HepG2 (cell line): ENCODE results near the gene RNU4-1. TPM values are rescaled to one million over a fixed set of nuclear protein-coding genes. Genes with fewer than 3 reads are reported as not detected.
A peak's percentile ranks its signal among the peaks of the same experiment; 100 is the strongest.

Experiments
- ATAC-seq: fragments of 200-7000 bp; cut with Tn5 transposase; 3 replicates; pipeline ENCODE4 v1.9.1; 2020; ENCODE audit warnings: mild to moderate bottlenecking, moderate library complexity
- BruUV-seq: library from RNA; stranded (reverse); fragments of 400-500 nt; replicated peaks from 2 replicates; lab custom pipeline; 2021; lab: Mats Ljungman, UMichigan
- CTCF ChIA-PET: fragments of 300-600 bp; formaldehyde crosslinking; extraction: SDS; loops from one replicate; lab custom pipeline; 2021; ENCODE audit warnings: low total read pairs, inconsistent platforms, low intra/inter-chr PET ratio; lab: Yijun Ruan, JAX
- POLR2A ChIA-PET: fragments of 350-600 bp; sonication (Branson Sonifier 250); formaldehyde crosslinking; loops from one replicate; lab custom pipeline; 2020; ENCODE audit warnings: antibody characterized with exemption, inconsistent platforms; lab: Yijun Ruan, JAX
- DNase-seq: peaks from one replicate; pipeline ENCODE4 v3.0.0-alpha.2; 2015; ENCODE audit warnings: low spot score
- FAIRE-seq: peaks from 3 replicates; lab custom pipeline; 2011; peaks lifted over from hg19 to GRCh38; lab: Jason Lieb, UNC
- H2AFZ ChIP-seq: one replicate; pipeline ENCODE4 v1.6.1; 2011; ENCODE audit warnings: low read length, inconsistent platforms
- H3K27ac ChIP-seq: fragments of 300-600 bp; 3 replicates; pipeline ENCODE4 v1.8.0; 2011; ENCODE audit warnings: mixed run types, mild to moderate bottlenecking, mixed read lengths, low read length, inconsistent platforms; ENCODE audit not compliant: insufficient read depth; ENCODE audit errors: extremely low read length
- H3K27me3 ChIP-seq, 2 experiments: fragments of 200-600 bp in 1 of 2; 2 replicates in 1 of 2; 3 replicates in 1 of 2; pipeline versions ENCODE4 v1.6.0 to v1.8.0; 2011; ENCODE audit warnings: low read length in 2 of 2, mild to moderate bottlenecking in 2 of 2, moderate library complexity in 2 of 2, inconsistent platforms in 1 of 2; ENCODE audit not compliant: insufficient read depth in 2 of 2, control insufficient read depth in 1 of 2
- H3K36me3 ChIP-seq, 2 experiments: fragments of 200-600 bp in 1 of 2; replicated peaks in 1 of 2; 2 replicates in 1 of 2; 3 replicates in 1 of 2; pipeline versions ENCODE4 v1.5.1 to v1.8.0; 2011; ENCODE audit warnings: low read length in 2 of 2, inconsistent platforms in 1 of 2; ENCODE audit not compliant: insufficient read depth in 2 of 2, control insufficient read depth in 1 of 2
- H3K4me1 ChIP-seq: 2 replicates; pipeline ENCODE4 v1.5.1; 2012; ENCODE audit warnings: low read length, inconsistent platforms; ENCODE audit not compliant: insufficient read depth
- H3K4me2 ChIP-seq: 2 replicates; pipeline ENCODE4 v1.6.0; 2011; ENCODE audit warnings: low read depth, low read length, inconsistent platforms
- H3K4me3 ChIP-seq, 3 experiments: fragments of 200-600 bp in 1 of 3; sonication (generic), shearing (Covaris generic) in 1 of 3; replicated peaks in 1 of 3; 2 replicates each; pipeline ENCODE4 v1.5.1; 2011 to 2016; ENCODE audit warnings: low read length in 3 of 3, inconsistent platforms in 2 of 3, low read depth in 2 of 3, mild to moderate bottlenecking in 2 of 3, control low read depth in 1 of 3, mixed read lengths in 1 of 3; ENCODE audit not compliant: insufficient read depth in 1 of 3
- H3K79me2 ChIP-seq: one replicate; pipeline ENCODE4 v1.6.1; 2011; ENCODE audit warnings: low read length, inconsistent platforms; ENCODE audit not compliant: insufficient read depth
- H3K9ac ChIP-seq: 2 replicates; pipeline ENCODE4 v1.6.0; 2011; ENCODE audit warnings: mild to moderate bottlenecking, low read depth, low read length, inconsistent platforms; ENCODE audit not compliant: insufficient read depth
- H3K9me3 ChIP-seq: 2 replicates; pipeline ENCODE4 v1.5.1; 2012; ENCODE audit warnings: mild to moderate bottlenecking, low read length
- H4K20me1 ChIP-seq: 2 replicates; pipeline ENCODE4 v1.6.0; 2011; ENCODE audit warnings: inconsistent platforms, mild to moderate bottlenecking, low read length, moderate library complexity; ENCODE audit not compliant: insufficient read depth
- GMEB2 ChIP-seq: IDR thresholded peaks from 2 replicates; pipeline ENCODE4 v1.6.1; 2016; ENCODE audit warnings: missing biosample characterization, missing genetic modification reagents, low read depth
- HDAC1 ChIP-seq: sonication (generic); formaldehyde crosslinking; IDR thresholded peaks from 2 replicates; pipeline ENCODE4 v1.5.1; 2020; ENCODE audit warnings: mild to moderate bottlenecking, missing genetic modification reagents
- HNF4A ChIP-seq: sonication (generic); formaldehyde crosslinking; IDR thresholded peaks from 2 replicates; pipeline ENCODE4 v1.4.0; 2020; ENCODE audit warnings: missing genetic modification reagents
- MAZ ChIP-seq, 2 experiments: sonication (generic) in 1 of 2; formaldehyde crosslinking in 1 of 2; IDR thresholded peaks; 2 replicates each; pipeline versions ENCODE4 v1.5.0 to v1.6.1; 2012 to 2020; ENCODE audit warnings: low read depth in 2 of 2, mild to moderate bottlenecking in 2 of 2, borderline replicate concordance in 1 of 2, improper control_type of control experiment in 1 of 2, low read length in 1 of 2, missing genetic modification reagents in 1 of 2, moderate library complexity in 1 of 2
- ZBTB39 ChIP-seq: sonication (generic); formaldehyde crosslinking; IDR thresholded peaks from 2 replicates; pipeline ENCODE4 v1.5.0; 2020; ENCODE audit warnings: missing genetic modification reagents
- ZIK1 ChIP-seq: sonication (generic); formaldehyde crosslinking; IDR thresholded peaks from 2 replicates; pipeline ENCODE4 v1.5.0; 2020; ENCODE audit warnings: mild to moderate bottlenecking, low read depth, missing genetic modification reagents, borderline replicate concordance
- ZNF609 ChIP-seq: sonication (generic); formaldehyde crosslinking; IDR thresholded peaks from 2 replicates; pipeline ENCODE4 v1.4.0; 2020; ENCODE audit warnings: mild to moderate bottlenecking, missing genetic modification reagents, borderline replicate concordance
- ZNF678 ChIP-seq: sonication (generic); formaldehyde crosslinking; IDR thresholded peaks from 2 replicates; pipeline ENCODE4 v1.4.0; 2020; ENCODE audit warnings: mild to moderate bottlenecking, missing genetic modification reagents
- WGBS: methylation state at CpG from one replicate; pipeline ENCODE4 v1.1.6; 2017; ENCODE audit warnings: low lambda C conversion rate; 5-methylcytosine and 5-hydroxymethylcytosine counted together
- in situ Hi-C: cut with HindIII; loops from 2 replicates; pipeline ENCODE4 v1.10.0; 2017; ENCODE audit warnings: low pct_unique_long_range_greater_than_20kb; ENCODE audit not compliant: extremely low pct_ligation_motif_present
- intact Hi-C: fragments of 100-400 bp; cut with micrococcal nuclease; formaldehyde crosslinking; loops from one replicate; pipeline ENCODE4 v1.10.0; 2022; ENCODE audit not compliant: unreplicated experiment
- polyA plus RNA-seq, 8 experiments: library from polyadenylated mRNA; depleted of rRNA in 3 of 8; stranded (reverse) in 7 of 8; unstranded in 1 of 8; fragments of >200 nt; fragmentation: Illumina TruSeq in 4 of 8; extraction: Trizol in 4 of 8; gene quantifications; 2 replicates each; pipeline versions ENCODE4 v1.2.1 to v1.2.3, GENCODE V29; 2011 to 2016; ENCODE audit warnings: low read depth in 4 of 8, missing spikeins in 1 of 8, mixed read lengths in 1 of 8; ENCODE audit not compliant: insufficient read depth in 1 of 8
- total RNA-seq, 5 experiments: library from RNA; depleted of rRNA; stranded (reverse); fragments of >200 nt; fragmentation: Illumina TruSeq; extraction: Trizol; gene quantifications; 2 replicates each; pipeline ENCODE4 v1.2.3, GENCODE V29; 2016; ENCODE audit warnings: low read depth in 1 of 5
- TF ChIP-seq, protein P1 (sequence below): sonication (generic); formaldehyde crosslinking; IDR thresholded peaks from 2 replicates; pipeline ENCODE4 v1.5.0; 2020; ENCODE audit warnings: missing genetic modification reagents, mild to moderate bottlenecking, borderline replicate concordance

Gene RNU4-1
- total and polyA plus RNA-seq, 2 of the 13 experiments (the other 11 are each of a cell fraction or from before 2014, with no cell fraction given), result 7,407 TPM; not detected in 1

DNA sequence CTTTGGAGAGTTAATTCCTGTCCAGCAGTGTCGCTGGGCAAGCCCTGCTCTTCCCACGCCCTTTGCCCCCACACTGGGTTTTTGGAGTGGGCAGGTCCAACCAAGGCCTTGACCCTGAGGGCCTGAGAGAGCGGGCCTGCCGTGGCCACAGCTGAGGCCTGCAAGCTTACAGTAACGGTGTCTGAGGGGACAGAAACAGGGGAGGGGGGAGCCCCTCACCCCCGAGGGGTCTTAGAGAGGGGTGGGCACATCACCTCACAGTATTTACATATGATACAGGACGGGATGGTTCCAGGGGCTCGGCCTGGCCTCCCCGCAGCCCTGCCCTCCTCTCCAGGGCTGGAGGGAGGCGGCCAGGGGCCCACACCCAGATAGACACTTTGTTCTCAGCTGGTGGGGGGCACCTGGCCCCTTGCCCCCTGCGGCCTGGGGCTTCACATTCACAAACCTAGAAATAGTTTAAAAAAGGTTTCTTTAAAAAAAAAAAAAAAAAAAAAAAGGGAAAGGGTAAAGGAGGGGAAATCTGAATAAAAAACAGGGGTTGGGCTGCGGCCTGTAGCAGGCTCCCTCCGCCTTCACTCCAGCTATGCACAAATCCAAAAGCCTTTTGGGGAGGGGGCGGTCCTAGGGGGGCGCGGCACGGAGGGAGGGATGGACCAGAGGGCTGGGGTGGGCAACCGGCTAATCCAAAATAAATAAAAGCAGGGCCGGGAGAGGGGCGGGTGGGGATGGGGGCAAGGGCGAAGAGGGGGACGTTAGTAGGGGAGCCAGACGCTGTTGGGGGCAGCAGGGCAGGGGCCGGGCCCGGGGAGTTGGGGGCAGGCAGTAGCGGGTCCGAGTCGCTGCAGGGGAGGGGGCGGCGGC lies 49.4 kb upstream of the RNU4-1 start:
- intact Hi-C loops (no loop called here), in situ Hi-C loops (no loop called here)
- H3K9me3 ChIP-seq, result peaks cover 10% of the 10 kb centered on the region
- H3K27ac ChIP-seq, result no peak overlapping the region
- ATAC-seq (peak; percentile 84), FAIRE-seq (peak; percentile 23), DNase-seq (no peak)
- peaks cover 34% of the 10 kb centered on the region for H3K4me1 ChIP-seq
- H2AFZ ChIP-seq, result no peak overlapping the region
- peak overlapping the region; percentile 6 to 48 (median 16); a peak in 3 of 6 replicates for H3K4me3 ChIP-seq
- H3K9ac ChIP-seq, result peak overlapping the region; percentile 22; the same call in 1 of the 2 replicates
- H3K4me2 ChIP-seq, result peak overlapping the region; percentile 68
- no peaks in the 10 kb centered on the region for H3K79me2 ChIP-seq
- no TSS peak for BruUV-seq
- no peaks in the 10 kb centered on the region for H3K27me3 ChIP-seq
- WGBS, result 49% methylated on average over 21 of the region's 30 CpGs
- ChIA-PET CTCF (no interaction called here), POLR2A (interaction anchor here (1.8 kb wide), 1 partner anchor 51 kb away, joined by 4 read pairs; no protein-coding TSS in a partner anchor)
- no peaks in the 10 kb centered on the region for H4K20me1 ChIP-seq
- H3K36me3 ChIP-seq, result no peaks in the 10 kb centered on the region
- TF ChIP-seq HNF4A (CRISPR knock-in tag) (peak; percentile 81), HDAC1 (CRISPR knock-in tag) (peak; percentile 64; the same call in 1 of the 2 replicates), ZBTB39 (no peak), GMEB2 (CRISPR knock-in tag) (no peak), ZNF609 (CRISPR knock-in tag) (0 out of 2 replicates have a peak, but pooled peaks have one; percentile 20), ZNF678 (CRISPR knock-in tag) (no peak), MAZ (IDR thresholded peaks at IDR 0.05; ENCODE audit: borderline replicate concordance, low read depth, low read length) (no peak), MAZ (CRISPR knock-in tag; IDR thresholded peaks at IDR 0.05; ENCODE audit: low read depth) (0 out of 2 replicates have a peak, but pooled peaks have one; percentile 26), ZIK1 (CRISPR knock-in tag) (no peak)
- TF ChIP-seq, protein P1, sequence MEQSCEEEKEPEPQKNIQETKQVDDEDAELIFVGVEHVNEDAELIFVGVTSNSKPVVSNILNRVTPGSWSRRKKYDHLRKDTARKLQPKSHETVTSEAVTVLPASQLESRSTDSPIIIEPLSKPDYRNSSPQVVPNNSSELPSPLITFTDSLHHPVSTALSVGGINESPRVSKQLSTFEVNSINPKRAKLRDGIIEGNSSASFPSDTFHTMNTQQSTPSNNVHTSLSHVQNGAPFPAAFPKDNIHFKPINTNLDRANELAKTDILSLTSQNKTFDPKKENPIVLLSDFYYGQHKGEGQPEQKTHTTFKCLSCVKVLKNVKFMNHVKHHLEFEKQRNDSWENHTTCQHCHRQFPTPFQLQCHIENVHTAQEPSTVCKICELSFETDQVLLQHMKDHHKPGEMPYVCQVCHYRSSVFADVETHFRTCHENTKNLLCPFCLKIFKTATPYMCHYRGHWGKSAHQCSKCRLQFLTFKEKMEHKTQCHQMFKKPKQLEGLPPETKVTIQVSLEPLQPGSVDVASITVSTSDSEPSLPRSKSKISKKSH, result 0 out of 2 replicates have a peak, but pooled peaks have one; percentile 38
